ENCODE measurements around the gene ZNF814.
"Not testable (repeated sequence)": the region's sequence is repeated elsewhere in the genome, so short reads cannot be mapped to it uniquely, and the experiment has no call there.

- not testable (repeated sequence) for TF ChIP-seq EP300, CTCF, POLR2AphosphoS5 (IDR thresholded peaks at IDR 0.05)
Observed at GRCh38 chr19:57836991-57837390, 51.8 kb downstream of the ZNF814 start.
